ENCODE data around the gene MS4A18.

MS4A18 gene

DNA sequence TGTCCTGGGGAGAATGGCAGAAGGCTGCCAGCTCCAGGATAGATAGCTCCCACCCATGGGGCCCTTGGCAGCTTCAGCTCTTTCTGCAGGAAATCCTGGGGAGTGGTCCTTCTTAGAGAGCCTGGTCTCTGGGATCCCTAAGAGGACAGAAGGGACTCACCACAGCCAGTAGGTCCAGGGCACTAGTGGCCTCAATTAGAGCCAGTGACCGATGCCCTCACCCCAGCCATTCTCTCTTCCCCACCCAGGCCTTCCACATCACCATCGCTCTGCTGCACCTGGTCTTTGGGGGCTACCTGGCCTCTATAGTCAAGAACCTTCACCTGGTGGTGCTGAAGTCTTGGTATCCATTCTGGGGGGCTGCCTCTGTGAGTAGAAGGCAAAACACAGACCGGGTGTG is 66.2 kb downstream of the MS4A18 start:
- no peak for DNase-seq

DNA sequence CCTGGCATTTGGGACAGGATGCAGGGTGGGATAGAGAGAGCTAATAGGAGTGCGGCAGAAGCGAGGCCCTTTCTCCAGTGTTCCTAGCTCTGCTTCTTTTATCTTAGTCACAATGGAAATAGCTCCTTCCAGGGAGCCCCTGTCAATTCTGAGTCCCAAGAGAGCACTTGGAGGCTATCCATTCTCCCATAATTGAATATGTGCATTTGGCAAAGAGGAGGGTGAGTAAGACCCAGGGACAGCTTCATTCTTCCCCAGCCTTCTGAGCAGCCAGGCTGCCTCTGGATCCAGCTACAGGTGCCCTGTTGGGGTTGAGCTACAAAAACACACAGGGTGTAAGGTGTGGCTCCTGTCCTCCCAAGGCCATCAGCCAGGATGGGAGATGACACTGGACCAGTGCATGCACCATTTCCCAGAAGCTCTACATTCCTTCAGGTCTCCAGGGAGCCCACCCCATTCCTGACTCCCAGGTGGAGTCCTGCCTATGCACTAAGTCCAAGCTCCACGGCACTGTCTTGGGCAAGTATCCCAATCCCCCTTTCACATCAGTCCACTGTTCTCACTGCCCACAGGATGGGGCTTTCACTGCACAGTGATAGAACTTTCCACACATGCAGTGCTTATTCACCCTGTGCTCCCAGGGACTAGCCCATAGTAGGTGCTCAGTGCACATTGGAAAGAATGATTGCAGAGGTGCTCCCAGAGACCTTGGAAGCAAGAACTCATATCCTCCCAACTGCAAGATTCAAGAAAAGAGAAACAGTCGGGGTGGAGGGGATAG is 66.8 kb downstream of the MS4A18 start:
- no peak for DNase-seq

DNA sequence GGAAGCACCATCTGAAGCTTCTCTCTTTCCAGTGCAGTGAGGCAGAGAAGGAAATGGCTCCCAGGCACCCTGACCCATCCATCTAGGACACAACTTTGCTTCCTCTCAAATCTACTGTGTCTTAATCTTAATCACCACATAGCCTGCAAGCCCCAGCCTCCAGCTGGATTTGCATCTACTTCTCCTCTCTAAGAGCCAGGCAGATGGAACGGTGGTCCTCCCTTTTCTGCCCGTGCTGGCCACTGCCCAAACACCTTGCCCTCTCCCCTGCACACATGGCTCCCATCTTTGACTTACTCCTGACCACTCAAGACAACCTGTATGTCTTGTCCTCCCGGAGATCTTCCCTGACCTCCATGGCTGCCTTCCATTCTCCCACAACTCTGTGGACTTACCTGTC is 68.0 kb downstream of the MS4A18 start:
- no peak for DNase-seq
